Loucy (cell line): ENCODE measurements around the gene ZNF519.
A peak's percentile ranks its signal among the peaks of the same experiment; 100 is the strongest.

Source experiments
- H2AFZ ChIP-seq: fragments of 200-600 bp; sonication (generic); 2 replicates; pipeline ENCODE4 v1.6.0; 2016; ENCODE audit warnings: antibody characterized with exemption, mild to moderate bottlenecking, low read length, moderate library complexity
- H3F3A ChIP-seq: fragments of 200-600 bp; 2 replicates; pipeline ENCODE4 v1.6.0; 2016; ENCODE audit warnings: antibody characterized with exemption, low read depth, mild to moderate bottlenecking
- H3K27me3 ChIP-seq: fragments of 200-600 bp; sonication (generic); 2 replicates; pipeline ENCODE4 v1.6.1; 2014; ENCODE audit warnings: low read length, mild to moderate bottlenecking; ENCODE audit not compliant: insufficient read depth, poor library complexity, severe bottlenecking
- H3K36me3 ChIP-seq: fragments of 200-600 bp; sonication (generic); 2 replicates; pipeline ENCODE4 v1.6.1; 2016; ENCODE audit warnings: low read length; ENCODE audit not compliant: insufficient read depth
- H3K4me1 ChIP-seq: fragments of 200-600 bp; sonication (generic); 2 replicates; pipeline ENCODE4 v1.5.1; 2014; ENCODE audit warnings: low read length, mild to moderate bottlenecking; ENCODE audit not compliant: insufficient read depth, poor library complexity, severe bottlenecking
- H3K4me2 ChIP-seq: fragments of 200-600 bp; sonication (generic); 2 replicates; pipeline ENCODE4 v1.6.0; 2014; ENCODE audit warnings: antibody characterized with exemption, low read length, low read depth, mild to moderate bottlenecking; ENCODE audit not compliant: poor library complexity, severe bottlenecking
- H3K4me3 ChIP-seq: fragments of 200-600 bp; sonication (generic); 2 replicates; pipeline ENCODE4 v1.5.1; 2014; ENCODE audit warnings: low read length, mild to moderate bottlenecking, mixed read lengths; ENCODE audit not compliant: poor library complexity, severe bottlenecking
- H3K79me2 ChIP-seq: fragments of 200-600 bp; sonication (generic); 2 replicates; pipeline ENCODE4 v1.6.1; 2014; ENCODE audit warnings: low read length; ENCODE audit not compliant: insufficient read depth
- H3K9ac ChIP-seq: fragments of 200-600 bp; sonication (generic); 2 replicates; pipeline ENCODE4 v1.6.0; 2014; ENCODE audit warnings: mild to moderate bottlenecking, low read depth, low read length, moderate library complexity; ENCODE audit not compliant: poor library complexity, severe bottlenecking
- H3K9me2 ChIP-seq: fragments of 200-600 bp; sonication (generic); replicated peaks from 2 replicates; pipeline ENCODE4 v1.6.1; 2016; ENCODE audit warnings: low read depth, low read length, mixed read lengths
- H3K9me3 ChIP-seq: fragments of 200-600 bp; sonication (generic); 2 replicates; pipeline ENCODE4 v1.6.1; 2014; ENCODE audit warnings: mild to moderate bottlenecking, antibody characterized with exemption, low read length, low read depth; ENCODE audit not compliant: insufficient read depth
- H4K20me1 ChIP-seq: fragments of 200-600 bp; sonication (generic); 2 replicates; pipeline ENCODE4 v1.6.0; 2014; ENCODE audit warnings: antibody characterized with exemption, low read length, mild to moderate bottlenecking; ENCODE audit not compliant: insufficient read depth, poor library complexity, severe bottlenecking
- EZH2phosphoT487 ChIP-seq: fragments of 200-600 bp; IDR thresholded peaks from 2 replicates; pipeline ENCODE4 v1.6.1; 2018; ENCODE audit warnings: antibody characterized with exemption, mild to moderate bottlenecking, moderate library complexity, borderline replicate concordance
- TF ChIP-seq, protein P1 (sequence below): fragments of 200-600 bp; sonication (generic); conservative IDR thresholded peaks from 2 replicates; pipeline ENCODE4 v1.5.1; 2014; ENCODE audit warnings: mild to moderate bottlenecking, antibody characterized with exemption, low read length

Gene ZNF519

DNA sequence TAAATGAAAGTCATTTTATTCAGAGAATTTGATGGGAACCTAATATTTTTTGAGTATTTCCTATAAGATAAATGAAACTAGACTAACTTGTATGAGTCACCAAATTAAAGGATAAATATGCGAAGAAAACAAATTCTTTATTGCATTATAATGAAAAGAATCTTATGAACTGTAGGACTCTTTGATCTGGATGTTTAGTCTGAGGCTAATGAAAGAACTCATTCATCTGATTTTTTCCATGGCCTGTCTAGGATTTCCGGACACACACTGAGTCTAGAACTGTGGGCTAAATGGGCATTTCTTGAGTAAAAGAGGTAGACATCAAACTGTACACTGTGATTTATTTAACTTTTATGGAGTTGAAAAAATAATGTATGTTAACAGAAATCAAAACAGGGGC lies 43.0 kb downstream of the ZNF519 start:
- Histone ChIP-seq H3K27me3 (no peaks in the 10 kb centered on the region), H3K9ac (no peak overlapping the region), H3K9me2 (no peaks in the 10 kb centered on the region), H3K79me2 (no peaks in the 10 kb centered on the region), H3K4me1 (no peaks in the 10 kb centered on the region), H3K36me3 (no peaks in the 10 kb centered on the region), H3K4me3 (no peak overlapping the region), H2AFZ (no peak overlapping the region), H3K4me2 (no peak overlapping the region), H3F3A (no peaks in the 10 kb centered on the region), H3K9me3 (no peaks in the 10 kb centered on the region), H4K20me1 (no peaks in the 10 kb centered on the region)
- TF ChIP-seq EZH2phosphoT487: no peak
- TF ChIP-seq, protein P1, sequence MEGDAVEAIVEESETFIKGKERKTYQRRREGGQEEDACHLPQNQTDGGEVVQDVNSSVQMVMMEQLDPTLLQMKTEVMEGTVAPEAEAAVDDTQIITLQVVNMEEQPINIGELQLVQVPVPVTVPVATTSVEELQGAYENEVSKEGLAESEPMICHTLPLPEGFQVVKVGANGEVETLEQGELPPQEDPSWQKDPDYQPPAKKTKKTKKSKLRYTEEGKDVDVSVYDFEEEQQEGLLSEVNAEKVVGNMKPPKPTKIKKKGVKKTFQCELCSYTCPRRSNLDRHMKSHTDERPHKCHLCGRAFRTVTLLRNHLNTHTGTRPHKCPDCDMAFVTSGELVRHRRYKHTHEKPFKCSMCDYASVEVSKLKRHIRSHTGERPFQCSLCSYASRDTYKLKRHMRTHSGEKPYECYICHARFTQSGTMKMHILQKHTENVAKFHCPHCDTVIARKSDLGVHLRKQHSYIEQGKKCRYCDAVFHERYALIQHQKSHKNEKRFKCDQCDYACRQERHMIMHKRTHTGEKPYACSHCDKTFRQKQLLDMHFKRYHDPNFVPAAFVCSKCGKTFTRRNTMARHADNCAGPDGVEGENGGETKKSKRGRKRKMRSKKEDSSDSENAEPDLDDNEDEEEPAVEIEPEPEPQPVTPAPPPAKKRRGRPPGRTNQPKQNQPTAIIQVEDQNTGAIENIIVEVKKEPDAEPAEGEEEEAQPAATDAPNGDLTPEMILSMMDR: no peak

DNA sequence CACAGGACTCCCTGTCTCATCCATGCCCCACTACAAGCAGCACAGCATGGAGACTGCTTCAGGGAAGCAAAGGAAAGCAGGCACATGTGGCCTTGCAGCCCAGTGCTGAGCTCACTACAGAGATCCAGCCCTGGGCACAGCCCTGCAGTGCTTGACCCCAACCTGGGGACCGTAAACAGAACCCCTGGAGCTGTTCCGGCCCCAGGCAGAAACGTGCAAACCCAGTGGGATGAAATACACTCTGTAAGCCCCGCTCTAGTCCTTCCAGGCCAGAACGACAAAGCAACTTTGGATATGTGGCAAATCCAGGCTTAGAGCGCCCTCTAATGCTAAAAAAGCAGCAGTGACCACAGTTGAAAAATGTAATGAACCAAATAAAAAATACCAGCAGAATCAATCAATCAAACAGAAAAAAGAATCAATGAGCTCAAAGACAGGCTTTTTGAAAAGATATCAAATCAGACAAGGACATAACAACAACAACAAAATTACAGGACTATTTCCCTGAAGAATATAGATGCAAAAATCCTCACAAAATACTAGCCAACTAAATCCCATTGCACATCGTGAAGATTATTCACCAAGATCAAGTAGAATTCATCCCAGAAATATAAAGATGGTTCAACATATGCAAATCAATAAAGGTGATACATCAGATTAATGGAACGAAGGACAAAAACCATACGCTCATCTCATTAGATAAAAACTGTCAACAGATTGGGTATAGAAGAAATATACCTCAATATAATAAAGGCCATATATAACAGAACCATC lies 45.6 kb downstream of the ZNF519 start:
- H3K79me2 ChIP-seq: no peaks in the 10 kb centered on the region
- H3K9me3 ChIP-seq: no peaks in the 10 kb centered on the region
- H3K9ac ChIP-seq: no peak overlapping the region
- H4K20me1 ChIP-seq: no peaks in the 10 kb centered on the region
- no peak overlapping the region for H2AFZ ChIP-seq
- no peaks in the 10 kb centered on the region for H3K36me3 ChIP-seq
- H3K9me2 ChIP-seq: no peaks in the 10 kb centered on the region
- H3K4me1 ChIP-seq: no peaks in the 10 kb centered on the region
- no peak overlapping the region for H3K4me3 ChIP-seq
- H3K4me2 ChIP-seq: no peak overlapping the region
- no peak for TF ChIP-seq EZH2phosphoT487
- TF ChIP-seq, protein P1: peak; percentile 97
- no peaks in the 10 kb centered on the region for H3F3A ChIP-seq
- H3K27me3 ChIP-seq: no peaks in the 10 kb centered on the region

DNA sequence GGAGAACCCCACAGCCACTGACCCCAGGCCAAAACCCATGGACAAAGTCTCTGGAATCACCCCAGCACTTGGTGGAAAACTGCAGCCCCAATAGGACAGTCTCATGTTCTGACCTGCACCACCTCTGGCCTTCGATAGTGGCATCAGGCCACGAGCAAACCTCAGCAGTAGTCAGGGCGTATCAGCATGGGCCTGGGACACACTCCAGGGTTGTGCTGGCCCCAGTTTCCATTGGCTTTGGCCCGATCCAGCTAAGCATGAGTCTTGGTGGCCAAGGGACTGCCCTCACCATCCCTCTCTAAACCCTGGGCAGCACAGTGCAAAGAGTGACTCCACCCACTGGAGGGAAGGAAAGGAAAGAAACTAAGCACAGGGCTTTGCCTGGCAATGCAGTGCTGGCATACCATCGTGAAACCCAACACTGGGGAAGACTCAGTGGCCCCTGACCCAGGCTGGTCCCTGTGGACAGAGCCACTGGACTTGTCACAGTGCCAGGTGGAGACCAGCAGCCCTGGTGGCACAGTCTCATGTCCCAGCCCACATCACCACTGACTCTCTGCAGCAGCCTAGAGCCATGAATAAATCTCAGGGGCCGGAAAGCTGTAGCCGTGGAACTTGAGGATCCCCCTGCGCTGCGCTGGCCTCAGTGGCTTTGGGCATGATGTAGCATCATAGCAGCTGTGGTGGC lies 46.3 kb downstream of the ZNF519 start:
- H3K4me2 ChIP-seq: no peak overlapping the region
- H4K20me1 ChIP-seq: no peaks in the 10 kb centered on the region
- H3K9me3 ChIP-seq: no peaks in the 10 kb centered on the region
- no peaks in the 10 kb centered on the region for H3F3A ChIP-seq
- H3K9me2 ChIP-seq: no peaks in the 10 kb centered on the region
- no peak overlapping the region for H2AFZ ChIP-seq
- H3K36me3 ChIP-seq: no peaks in the 10 kb centered on the region
- no peak overlapping the region for H3K9ac ChIP-seq
- H3K79me2 ChIP-seq: no peaks in the 10 kb centered on the region
- no peak for TF ChIP-seq EZH2phosphoT487
- TF ChIP-seq, protein P1: no peak
- H3K27me3 ChIP-seq: no peaks in the 10 kb centered on the region
- H3K4me1 ChIP-seq: no peaks in the 10 kb centered on the region
- H3K4me3 ChIP-seq: no peak overlapping the region
